ENCODE data around the gene ANXA9.

ANXA9 gene

DNA sequence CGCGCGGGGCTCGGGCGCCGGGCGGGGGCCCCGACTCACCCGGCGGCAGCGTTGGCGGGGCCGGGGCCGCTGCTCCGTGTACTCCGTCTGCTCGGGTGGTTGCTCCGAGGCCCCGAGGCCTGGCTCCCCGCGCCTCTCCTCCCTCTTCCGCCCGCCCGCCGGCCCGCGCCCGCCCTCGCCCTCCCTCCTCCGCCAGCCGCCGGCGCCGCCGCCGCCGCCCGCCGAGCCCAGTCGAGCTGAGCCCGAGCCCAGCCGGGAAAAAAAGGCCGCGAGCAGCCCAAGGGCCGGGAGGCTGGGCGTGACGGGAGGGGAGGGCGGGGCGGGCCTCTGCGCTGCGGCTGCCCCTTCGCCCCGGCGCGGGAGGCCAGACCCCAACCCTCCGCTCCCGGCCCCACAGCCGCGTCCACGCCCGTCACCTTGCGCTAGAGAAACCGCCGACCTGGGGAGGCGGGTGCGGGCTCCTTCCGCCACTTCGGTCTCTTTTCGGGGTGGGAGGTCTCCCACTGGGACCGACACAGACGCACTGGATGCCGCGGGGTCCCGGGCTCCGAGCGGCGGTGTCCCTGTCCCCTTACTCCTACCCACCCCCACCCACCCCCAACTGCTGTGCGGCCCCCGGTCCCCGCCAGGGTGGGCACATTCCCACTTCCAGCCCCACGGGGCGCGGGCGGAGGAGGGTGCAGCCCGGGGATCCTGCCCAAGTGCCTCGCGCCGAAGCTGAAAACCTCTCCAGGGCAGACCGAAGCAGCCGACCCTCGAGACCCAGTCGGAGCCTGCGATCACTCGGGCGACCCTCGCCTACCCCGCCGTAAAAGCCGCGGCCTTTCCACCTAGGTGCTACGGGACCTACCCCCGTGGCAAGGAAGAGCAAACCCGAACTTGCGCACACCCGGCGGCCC lies 7.3 kb upstream of the ANXA9 start, which contains the start of gene CERS2:
CERS2 (minus strand) TSS at position 256 of the 899 bp plus-strand sequence. CDS start 5,745 bp downstream, outside the sequence.
- no peak for DNase-seq

- DNase-seq, result no peak
Measured at GRCh38 chr1:150976401-150976821, 5.7 kb upstream of the ANXA9 start.

DNA sequence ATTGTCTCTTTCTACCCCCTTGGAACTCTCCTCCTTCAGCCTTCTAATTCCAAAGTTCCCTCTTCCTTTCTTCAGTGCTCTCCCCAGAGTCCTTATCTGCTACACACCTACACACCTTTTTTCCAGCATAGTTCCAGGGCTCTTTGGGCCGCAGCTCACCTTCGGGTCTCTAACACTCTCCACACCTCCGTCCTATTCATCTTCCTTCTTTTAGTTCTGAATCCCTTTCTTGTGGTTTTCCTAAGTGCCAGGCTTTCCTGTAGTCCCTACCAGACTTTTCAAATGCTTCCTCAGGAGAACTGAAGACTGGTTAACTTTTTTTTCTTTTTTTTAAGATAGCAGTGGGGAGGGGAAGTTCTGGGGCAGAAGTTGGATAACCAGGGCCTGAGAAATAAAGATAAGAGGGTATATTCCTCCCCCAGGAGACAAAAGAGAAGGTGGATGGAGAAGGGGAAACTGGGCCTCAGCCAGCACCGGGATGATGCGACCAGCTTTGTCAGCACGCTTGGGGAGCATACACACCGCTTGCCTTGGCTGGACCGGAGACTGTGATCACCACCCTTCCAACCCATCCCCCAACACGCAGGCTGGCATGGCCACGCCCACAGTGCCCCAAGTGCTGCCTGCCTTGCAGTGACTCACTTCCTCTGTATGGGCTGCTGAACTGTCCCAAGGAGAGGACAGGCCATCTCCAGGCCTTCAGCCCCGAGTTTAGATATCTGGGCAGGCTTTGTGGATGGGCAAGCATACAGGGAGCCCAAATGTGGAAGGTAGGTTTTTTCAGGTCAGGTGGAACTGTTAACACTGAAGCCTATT lies 5.0 kb upstream of the ANXA9 start:
- DNase-seq, result no peak

GRCh38 chr1:150979092-150980056 lies 2.7 kb upstream of the ANXA9 start:
- DNase-seq, result peak; percentile 62

GRCh38 chr1:150981177-150981804 lies 801 bp upstream of the ANXA9 start:
- DNase-seq, result peak; percentile 93

DNA sequence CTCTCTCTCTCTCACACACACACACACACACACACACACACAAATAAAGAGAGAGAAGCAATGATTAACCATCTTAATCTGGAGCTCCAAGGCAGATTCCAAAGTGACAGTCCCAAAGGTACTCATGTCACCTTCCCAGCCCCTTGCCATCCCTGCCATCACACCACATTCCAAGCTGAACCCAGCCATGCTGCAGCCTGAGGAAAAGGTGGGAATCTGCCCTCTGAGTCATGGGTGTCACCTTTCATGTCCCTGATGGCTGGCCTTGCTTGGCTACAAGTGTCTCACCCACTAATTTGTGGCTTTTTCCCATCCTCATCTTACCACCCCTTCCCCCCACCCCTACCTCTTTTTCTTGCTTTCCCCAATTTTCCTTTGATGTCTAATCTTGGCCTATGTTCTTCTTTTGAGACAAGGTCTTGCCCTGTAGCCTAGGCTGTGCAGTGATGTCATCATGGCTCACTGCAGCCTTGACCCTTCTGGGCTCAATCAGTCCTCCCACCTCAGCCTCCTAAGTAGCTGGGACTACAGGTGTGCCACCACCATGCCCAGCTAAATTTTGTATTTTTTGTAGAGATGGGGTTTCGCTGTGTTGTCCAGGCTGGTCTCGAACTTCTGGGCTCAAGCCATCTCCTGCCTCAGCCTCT lies 3.2 kb downstream of the ANXA9 start:
- no peak for DNase-seq

DNA sequence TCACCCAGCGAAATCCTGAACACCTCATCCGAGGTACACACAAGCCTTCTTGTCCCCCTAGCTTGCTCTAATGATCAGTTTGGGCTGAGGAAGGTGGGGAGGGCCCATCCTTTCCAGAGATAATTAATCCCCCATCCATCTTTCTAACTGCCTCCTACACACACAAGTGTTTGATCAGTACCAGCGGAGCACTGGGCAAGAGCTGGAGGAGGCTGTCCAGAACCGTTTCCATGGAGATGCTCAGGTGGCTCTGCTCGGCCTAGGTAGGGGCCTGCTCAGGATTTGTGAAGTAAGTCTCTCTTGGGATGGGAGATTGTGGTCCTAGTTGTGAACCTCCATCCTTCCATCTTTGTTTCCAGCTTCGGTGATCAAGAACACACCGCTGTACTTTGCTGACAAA lies 5.8 kb downstream of the ANXA9 start:
- peak; percentile 87 for DNase-seq

GRCh38 chr1:150992626-150993025 lies 10.5 kb downstream of the ANXA9 start:
- DNase-seq, result no peak

GRCh38 chr1:150994248-150994647 lies 12.2 kb downstream of the ANXA9 start:
- DNase-seq, result no peak

DNA sequence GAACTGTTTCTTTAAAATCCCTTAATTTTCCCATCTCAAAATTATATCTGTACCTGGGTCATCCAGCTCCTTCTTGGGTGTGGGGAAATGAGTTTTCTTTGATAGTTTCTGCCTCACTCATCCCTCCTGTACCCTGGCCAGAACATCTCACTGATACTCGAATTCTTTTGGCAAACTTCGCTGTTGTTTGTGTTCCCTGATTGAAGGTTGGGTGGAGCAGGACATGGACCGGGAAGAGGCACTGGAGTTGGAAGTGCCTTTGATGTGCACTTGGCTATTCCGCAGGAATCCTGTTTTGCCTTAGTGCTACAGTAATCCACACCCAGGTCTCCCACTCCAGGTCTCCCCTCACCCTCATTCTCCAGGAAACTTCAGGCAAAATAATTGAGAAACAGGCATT lies 13.4 kb downstream of the ANXA9 start:
- no peak for DNase-seq

DNA sequence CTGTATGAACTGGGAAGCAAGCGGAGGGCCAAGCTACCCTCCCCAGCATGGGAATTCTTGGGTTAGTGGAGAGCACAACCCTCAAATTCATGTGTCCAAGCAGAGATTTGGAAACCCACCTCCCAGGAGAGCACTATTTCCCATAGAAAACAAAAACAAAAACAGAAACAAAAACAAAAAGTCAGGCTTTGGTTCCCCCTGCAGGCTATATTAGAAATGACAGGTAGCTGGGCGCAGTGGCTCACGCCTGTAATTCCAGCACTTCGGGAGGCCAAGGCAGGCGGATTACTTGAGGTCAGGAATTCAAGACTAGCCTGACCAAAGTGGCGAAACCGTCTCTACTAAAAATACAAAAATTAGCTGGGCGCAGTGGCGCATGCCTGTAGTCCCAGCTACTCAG lies 13.8 kb downstream of the ANXA9 start:
- DNase-seq, result no peak

GRCh38 chr1:150997126-150997872 lies 15.2 kb downstream of the ANXA9 start:
- DNase-seq, result no peak

GRCh38 chr1:150997949-150998348 lies 15.9 kb downstream of the ANXA9 start:
- DNase-seq, result no peak

DNA sequence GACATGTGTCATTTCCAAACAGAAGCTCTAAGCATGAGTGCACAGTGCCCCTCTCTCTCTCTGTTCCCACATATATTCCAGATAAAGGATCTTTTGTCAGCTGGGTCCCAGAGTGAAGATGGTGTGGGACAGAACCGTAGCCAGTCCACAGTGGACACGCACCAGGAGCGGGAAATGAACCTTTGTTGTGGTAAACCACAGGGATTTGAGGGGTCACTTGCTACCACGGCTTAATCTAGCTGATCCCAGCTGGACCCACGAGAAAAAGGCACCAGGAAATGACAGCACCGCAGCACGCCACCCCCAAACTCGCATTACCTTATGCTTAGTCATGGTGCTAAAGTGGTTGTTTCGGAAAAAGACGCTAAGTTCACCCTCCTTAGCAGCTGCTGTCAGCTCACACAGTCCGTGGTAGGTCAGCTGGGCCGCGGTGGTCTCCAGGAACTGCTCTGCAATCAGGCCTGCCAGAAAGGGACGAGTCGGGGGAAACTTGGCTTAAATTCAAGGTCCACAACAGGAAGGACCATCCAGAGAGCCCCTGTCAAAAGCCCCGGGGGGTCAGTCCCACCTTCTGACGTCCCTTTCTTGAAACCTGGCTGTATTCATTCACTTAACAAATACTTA lies 17.1 kb downstream of the ANXA9 start:
- DNase-seq, result no peak

DNA sequence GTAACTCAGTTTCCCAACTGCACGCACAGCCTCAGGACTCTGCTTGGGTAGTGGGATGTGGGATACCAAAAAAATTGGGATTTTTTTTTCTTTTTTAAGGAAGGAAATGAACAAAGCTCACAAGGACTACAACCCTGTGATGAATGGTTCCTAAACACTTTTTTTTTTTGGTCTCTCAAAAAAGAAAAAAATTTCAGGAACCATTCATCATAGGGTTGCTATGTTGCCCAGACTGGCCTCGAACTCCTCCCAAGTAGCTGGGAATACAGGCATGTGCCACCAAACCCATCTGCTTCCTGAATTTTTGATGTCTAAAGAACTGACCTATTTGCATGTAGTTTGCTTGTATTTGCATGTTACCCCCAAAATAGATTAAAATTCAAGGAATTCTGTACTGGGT lies 17.8 kb downstream of the ANXA9 start:
- no peak for DNase-seq

DNA sequence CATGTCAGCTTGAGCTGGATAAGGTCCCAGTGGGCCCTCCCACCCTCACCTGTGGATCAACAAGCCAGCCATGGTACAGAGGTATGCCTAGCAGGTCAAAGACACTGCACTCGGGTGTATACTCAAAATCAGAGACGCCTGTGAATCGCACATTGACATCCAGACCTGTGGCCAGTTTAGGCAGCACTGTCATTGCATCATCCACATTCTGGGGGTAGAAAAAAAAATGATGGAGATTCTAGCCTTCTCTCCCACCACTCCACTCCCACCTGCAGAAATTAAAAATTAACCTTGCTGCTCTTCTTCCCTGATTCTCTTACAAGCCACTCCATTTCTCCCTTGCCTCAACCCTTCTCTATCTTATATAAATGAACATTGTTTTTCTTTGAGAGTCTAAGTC lies 18.3 kb downstream of the ANXA9 start:
- no peak for DNase-seq

DNA sequence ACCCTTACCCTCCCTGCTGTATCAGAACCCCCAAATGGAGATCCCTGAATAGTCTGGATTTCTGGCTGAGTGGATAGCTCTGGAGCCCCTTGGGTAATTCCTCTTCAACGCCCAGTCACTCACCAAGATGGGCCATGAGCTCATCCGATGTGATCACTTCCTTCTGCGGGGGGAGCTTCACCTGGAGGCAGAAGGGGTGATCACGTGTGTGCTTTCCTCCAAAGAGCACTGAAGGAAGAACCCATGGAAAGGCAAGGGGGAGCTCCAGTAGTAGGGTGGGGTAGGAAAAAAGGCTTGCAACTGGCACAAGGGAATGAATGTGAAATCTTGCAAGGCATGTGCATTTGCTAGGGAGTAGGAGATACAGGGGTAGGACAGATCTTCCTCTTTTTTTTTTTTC lies 19.5 kb downstream of the ANXA9 start:
- no peak for DNase-seq

DNA sequence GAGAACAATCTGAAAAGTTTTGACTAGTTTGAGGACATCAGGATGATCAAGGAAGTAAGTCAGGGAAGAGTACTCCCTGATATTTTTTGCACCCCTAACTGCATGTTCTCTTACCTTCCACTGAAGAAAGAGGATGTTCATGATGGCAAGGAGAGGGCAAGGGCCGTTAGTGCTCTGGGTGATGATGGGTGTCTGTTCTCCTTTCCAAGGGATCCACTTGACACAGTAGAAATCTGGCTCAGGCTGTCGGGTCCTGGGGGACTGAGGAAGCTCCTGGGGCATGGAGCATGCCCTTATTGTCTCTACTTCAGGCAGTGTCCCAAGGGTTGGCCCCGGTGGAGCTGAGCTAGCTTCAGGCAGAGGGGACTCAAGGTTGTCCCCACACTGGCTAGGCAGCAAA lies 20.0 kb downstream of the ANXA9 start:
- no peak for DNase-seq

- DNase-seq, result no peak
Measured at GRCh38 chr1:151002611-151003010, 20.5 kb downstream of the ANXA9 start.

- no peak for DNase-seq
Measured at GRCh38 chr1:151003180-151003579, 21.1 kb downstream of the ANXA9 start.
